C4-2B (cell line): ENCODE results near the gene SEMA3D.

Source experiments
- CTCF ChIP-seq: fragments of 450-650 bp; conservative IDR thresholded peaks from 2 replicates; pipeline ENCODE4 v1.5.1; 2017; ENCODE audit warnings: mild to moderate bottlenecking
- ZFX ChIP-seq: fragments of 450-650 bp; IDR thresholded peaks from 2 replicates; pipeline ENCODE4 v1.6.1; 2017

DNA sequence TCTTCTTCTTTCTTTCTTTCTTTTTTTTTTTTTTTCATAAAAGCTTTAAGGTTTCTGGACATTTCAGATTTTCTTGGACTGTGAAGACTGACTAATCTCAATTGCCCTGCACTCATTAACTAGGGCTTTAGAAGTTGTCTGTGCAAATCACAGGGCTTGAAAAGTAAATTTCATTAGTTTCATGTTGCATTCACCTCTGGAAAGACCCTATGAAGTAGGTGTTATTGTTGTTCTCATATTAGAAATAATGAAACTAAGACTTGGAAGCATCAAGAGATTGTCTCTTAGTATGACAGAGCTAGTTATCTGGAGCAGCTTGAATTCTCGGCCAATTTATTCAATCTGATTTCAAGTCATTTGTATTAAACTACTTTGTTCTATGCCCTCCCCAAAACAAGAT lies 28.2 kb upstream of the SEMA3D start:
- TF ChIP-seq CTCF (no peak), ZFX (no peak)
